Transverse colon (tissue), 4 donors: ENCODE measurements around the gene EYS.

Experiments
- CTCF ChIP-seq, 5 experiments: fragments of 200-600 bp in 3 of 5; fragments of 450-650 bp in 2 of 5; sonication (generic) in 3 of 5; IDR thresholded peaks; 1 replicate in 2 of 5; 2 replicates in 3 of 5; pipeline ENCODE4 v1.5.1; 2016 to 2017; ENCODE audit warnings: antibody characterized with exemption in 5 of 5, inconsistent platforms in 3 of 5, mild to moderate bottlenecking in 2 of 5, moderate library complexity in 1 of 5
- POLR2A ChIP-seq: fragments of 450-650 bp; IDR thresholded peaks from one replicate; pipeline ENCODE4 v1.6.1; 2016; ENCODE audit warnings: antibody characterized with exemption, mild to moderate bottlenecking, moderate library complexity
- POLR2AphosphoS5 ChIP-seq, 3 donors: sonication (generic); formaldehyde crosslinking; IDR thresholded peaks; one replicate each; pipeline ENCODE4 v1.6.1; 2016; ENCODE audit warnings: antibody characterized with exemption in 3 of 3

GRCh38 chr6:64046746-64047208 is 1660.2 kb downstream of the EYS start:
- no peak for TF ChIP-seq POLR2A
- TF ChIP-seq CTCF (IDR thresholded peaks at IDR 0.05) = no peak
- no peak for TF ChIP-seq POLR2AphosphoS5 (IDR thresholded peaks at IDR 0.05)
